IMR-90 (cell line): ENCODE data around the gene IGLON5. TPM values are rescaled to one million over a fixed set of nuclear protein-coding genes. Genes with fewer than 3 reads are reported as not detected.
A peak's percentile ranks its signal among the peaks of the same experiment; 100 is the strongest.

Experiments used
- ATAC-seq: fragments of 200-7000 bp; cut with Tn5 transposase; 2 replicates; pipeline ENCODE4 v1.9.1; 2020; ENCODE audit warnings: low read depth, mild to moderate bottlenecking, moderate library complexity
- BruUV-seq: library from RNA; stranded (reverse); fragments of 400-500 nt; replicated peaks from 2 replicates; lab custom pipeline; 2021; lab: Mats Ljungman, UMichigan
- CTCF ChIA-PET: fragments of 300-600 bp; formaldehyde crosslinking; extraction: SDS; loops from one replicate; lab custom pipeline; 2021; ENCODE audit warnings: antibody characterized with exemption; lab: Yijun Ruan, JAX
- POLR2A ChIA-PET: fragments of 300-600 bp; sonication (Branson Sonifier 250); formaldehyde crosslinking; loops from one replicate; lab custom pipeline; 2022; ENCODE audit warnings: antibody characterized with exemption; ENCODE audit not compliant: unreplicated experiment; lab: Charles Lee
- DNase-seq: peaks from one replicate; pipeline ENCODE4 v3.0.0; 2013
- H2AFZ ChIP-seq: replicated peaks from 2 replicates; pipeline ENCODE3; 2013; ENCODE audit warnings: low read length, mild to moderate bottlenecking; ENCODE audit not compliant: poor library complexity
- H2AK5ac ChIP-seq: 2 replicates; pipeline ENCODE4 v1.6.1; 2013; ENCODE audit warnings: low read depth, low read length, inconsistent platforms
- H2AK9ac ChIP-seq: replicated peaks from 2 replicates; pipeline ENCODE3; 2013; ENCODE audit warnings: mild to moderate bottlenecking, low read depth, low read length, moderate library complexity; ENCODE audit not compliant: poor library complexity
- H2BK120ac ChIP-seq: 2 replicates; pipeline ENCODE4 v1.6.1; 2013; ENCODE audit warnings: low read depth, low read length, inconsistent platforms
- H2BK15ac ChIP-seq: 3 replicates; pipeline ENCODE4 v1.6.1; 2013; ENCODE audit warnings: low read depth, low read length, inconsistent platforms
- H2BK20ac ChIP-seq: 2 replicates; pipeline ENCODE4 v1.6.1; 2013; ENCODE audit warnings: low read depth, mild to moderate bottlenecking, inconsistent platforms, low read length, moderate library complexity
- H2BK5ac ChIP-seq: 2 replicates; pipeline ENCODE4 v1.6.1; 2013; ENCODE audit warnings: mild to moderate bottlenecking, low read depth, low read length, inconsistent platforms; ENCODE audit not compliant: poor library complexity, severe bottlenecking
- H3K14ac ChIP-seq: replicated peaks from 2 replicates; pipeline ENCODE4 v1.6.1; 2013; ENCODE audit warnings: low read depth, low read length, inconsistent platforms
- H3K18ac ChIP-seq: 2 replicates; pipeline ENCODE4 v1.6.1; 2013; ENCODE audit warnings: low read depth, low read length, control low read depth
- H3K23ac ChIP-seq: 2 replicates; pipeline ENCODE4 v1.6.1; 2013; ENCODE audit warnings: low read depth, low read length, inconsistent platforms
- H3K27ac ChIP-seq: 2 replicates; pipeline ENCODE4 v1.5.1; 2013; ENCODE audit warnings: mild to moderate bottlenecking, control low read depth, low read length; ENCODE audit not compliant: insufficient read depth
- H3K27me3 ChIP-seq: 2 replicates; pipeline ENCODE4 v1.6.1; 2013; ENCODE audit warnings: low read length; ENCODE audit not compliant: control insufficient read depth, insufficient read depth
- H3K36me3 ChIP-seq: 2 replicates; pipeline ENCODE4 v1.6.1; 2013; ENCODE audit warnings: low read length, mixed read lengths; ENCODE audit not compliant: control insufficient read depth, insufficient read depth
- H3K4ac ChIP-seq: 2 replicates; pipeline ENCODE4 v1.6.1; 2013; ENCODE audit warnings: low read depth, low read length, inconsistent platforms
- H3K4me1 ChIP-seq: 2 replicates; pipeline ENCODE4 v1.6.1; 2013; ENCODE audit warnings: low read length, mixed read lengths; ENCODE audit not compliant: control insufficient read depth, insufficient read depth
- H3K4me2 ChIP-seq: 2 replicates; pipeline ENCODE4 v1.6.1; 2013; ENCODE audit warnings: low read depth, mild to moderate bottlenecking, control low read depth, low read length, moderate library complexity
- H3K4me3 ChIP-seq: 2 replicates; pipeline ENCODE4 v1.5.1; 2013; ENCODE audit warnings: low read depth, mild to moderate bottlenecking, control low read depth, low read length, moderate library complexity; ENCODE audit not compliant: insufficient read depth
- H3K56ac ChIP-seq: 2 replicates; pipeline ENCODE4 v1.6.1; 2013; ENCODE audit warnings: low read length, inconsistent platforms; ENCODE audit not compliant: insufficient read depth; ENCODE audit errors: extremely low read depth
- H3K79me1 ChIP-seq, 2 experiments: 2 replicates each; pipeline ENCODE4 v1.6.1; 2013; ENCODE audit warnings: low read length in 2 of 2, inconsistent platforms in 1 of 2, low read depth in 1 of 2
- H3K9ac ChIP-seq: 2 replicates; pipeline ENCODE4 v1.6.1; 2013; ENCODE audit warnings: low read depth, low read length, control low read depth
- H3K9me1 ChIP-seq: 2 replicates; pipeline ENCODE4 v1.6.1; 2013; ENCODE audit warnings: low read length, inconsistent platforms; ENCODE audit not compliant: insufficient read depth
- H3K9me3 ChIP-seq: 2 replicates; pipeline ENCODE4 v1.6.1; 2013; ENCODE audit warnings: low read length; ENCODE audit not compliant: control insufficient read depth, insufficient read depth
- H4K20me1 ChIP-seq: 2 replicates; pipeline ENCODE4 v1.6.1; 2013; ENCODE audit warnings: low read length, inconsistent platforms; ENCODE audit not compliant: insufficient read depth
- H4K5ac ChIP-seq: 2 replicates; pipeline ENCODE4 v1.6.1; 2013; ENCODE audit warnings: mild to moderate bottlenecking, low read depth, low read length, control low read depth
- H4K8ac ChIP-seq, 2 experiments: 2 replicates each; pipeline ENCODE4 v1.6.1; 2013; ENCODE audit warnings: low read depth in 2 of 2, low read length in 2 of 2, control low read depth in 1 of 2, inconsistent platforms in 1 of 2
- H4K91ac ChIP-seq: 2 replicates; pipeline ENCODE4 v1.6.1; 2013; ENCODE audit warnings: low read depth, low read length, inconsistent platforms; ENCODE audit not compliant: insufficient read depth
- BHLHE40 ChIP-seq: fragments of 150-350 bp; IDR thresholded peaks from 2 replicates; pipeline ENCODE4 v1.6.1; 2016; ENCODE audit warnings: mild to moderate bottlenecking, low read depth, low read length
- CEBPB ChIP-seq: IDR thresholded peaks from 2 replicates; pipeline ENCODE4 v1.6.1; 2012; ENCODE audit warnings: low read depth, low read length, improper control_type of control experiment
- CHD1 ChIP-seq: IDR thresholded peaks from 2 replicates; pipeline ENCODE4 v1.6.1; 2012; ENCODE audit warnings: low read depth, low read length, improper control_type of control experiment
- FOS ChIP-seq: fragments of 150-350 bp; IDR thresholded peaks from 2 replicates; pipeline ENCODE4 v1.6.1; 2016; ENCODE audit warnings: low read depth, low read length
- MAFK ChIP-seq: IDR thresholded peaks from 2 replicates; pipeline ENCODE4 v1.6.1; 2012; ENCODE audit warnings: low read depth, low read length, improper control_type of control experiment
- MAZ ChIP-seq: IDR thresholded peaks from 2 replicates; pipeline ENCODE4 v1.6.1; 2012; ENCODE audit warnings: low read depth, mild to moderate bottlenecking, low read length, improper control_type of control experiment, moderate library complexity, borderline replicate concordance
- NFE2L2 ChIP-seq: fragments of 150-350 bp; IDR thresholded peaks from 2 replicates; pipeline ENCODE4 v1.6.1; 2016; ENCODE audit warnings: low read depth, mild to moderate bottlenecking, low read length
- RCOR1 ChIP-seq: IDR thresholded peaks from 2 replicates; pipeline ENCODE4 v1.6.1; 2012; ENCODE audit warnings: mild to moderate bottlenecking, low read length, improper control_type of control experiment; ENCODE audit not compliant: insufficient replicate concordance
- RFX5 ChIP-seq: IDR thresholded peaks from 2 replicates; pipeline ENCODE4 v1.8.0; 2012; ENCODE audit warnings: low read depth, mild to moderate bottlenecking, low read length, moderate library complexity
- SMC3 ChIP-seq: fragments of 150-350 bp; IDR thresholded peaks from 2 replicates; pipeline ENCODE4 v1.6.1; 2016; ENCODE audit warnings: low read depth, mild to moderate bottlenecking, antibody characterized with exemption, low read length, moderate library complexity
- WGBS, 2 experiments: methylation state at CpG; one replicate each; pipeline versions ENCODE4 v1.1.5 to v1.1.7; 2013; ENCODE audit warnings: missing lambda C conversion rate in 2 of 2; ENCODE audit not compliant: insufficient read length in 1 of 2; ENCODE audit errors: extremely low coverage in 2 of 2; 5-methylcytosine and 5-hydroxymethylcytosine counted together
- dilution Hi-C: fragments of 300-500 bp; cut with HindIII; formaldehyde crosslinking; loops from one replicate; pipeline ENCODE4 v1.14.3; 2018; ENCODE audit warnings: low sequenced_read_pairs; ENCODE audit not compliant: unreplicated experiment
- in situ Hi-C: fragments of 300-500 bp; cut with MboI; formaldehyde crosslinking; loops from 3 replicates; pipeline ENCODE4 v1.14.3; 2019; ENCODE audit warnings: low sequenced_read_pairs, inconsistent platforms, mixed read lengths
- intact Hi-C: fragments of 100-400 bp; cut with micrococcal nuclease; formaldehyde crosslinking; loops from 2 replicates; pipeline ENCODE4 v1.10.0; 2022
- polyA plus RNA-seq, 3 experiments: library from polyadenylated mRNA; depleted of rRNA; stranded (reverse); fragments of >200 nt; gene quantifications; 2 replicates each; pipeline ENCODE4 v1.2.3, GENCODE V29; 2012; ENCODE audit warnings: low replicate concordance in 1 of 3
- total RNA-seq: library from RNA; depleted of rRNA; stranded (reverse); fragments of >200 nt; gene quantifications from 2 replicates; pipeline ENCODE4 v1.2.3, GENCODE V29; 2012
- TF ChIP-seq, protein P1 (sequence below): fragments of 150-350 bp; IDR thresholded peaks from 2 replicates; pipeline ENCODE4 v1.6.1; 2016; ENCODE audit warnings: low read depth, mild to moderate bottlenecking, low read length, moderate library complexity, borderline replicate concordance
- TF ChIP-seq, protein P2 (sequence below): fragments of 150-350 bp; IDR thresholded peaks from 2 replicates; pipeline ENCODE4 v1.6.1; 2017; ENCODE audit warnings: mild to moderate bottlenecking, antibody characterized with exemption, low read length, low read depth
- TF ChIP-seq, protein P3 (sequence below): conservative IDR thresholded peaks from 2 replicates; pipeline ENCODE4 v1.5.1; 2012; ENCODE audit warnings: mild to moderate bottlenecking, low read depth, low read length, improper control_type of control experiment

The IGLON5 gene
- total and polyA plus RNA-seq, 2 of the 4 experiments (the other 2 are of a cell fraction): not detected

DNA sequence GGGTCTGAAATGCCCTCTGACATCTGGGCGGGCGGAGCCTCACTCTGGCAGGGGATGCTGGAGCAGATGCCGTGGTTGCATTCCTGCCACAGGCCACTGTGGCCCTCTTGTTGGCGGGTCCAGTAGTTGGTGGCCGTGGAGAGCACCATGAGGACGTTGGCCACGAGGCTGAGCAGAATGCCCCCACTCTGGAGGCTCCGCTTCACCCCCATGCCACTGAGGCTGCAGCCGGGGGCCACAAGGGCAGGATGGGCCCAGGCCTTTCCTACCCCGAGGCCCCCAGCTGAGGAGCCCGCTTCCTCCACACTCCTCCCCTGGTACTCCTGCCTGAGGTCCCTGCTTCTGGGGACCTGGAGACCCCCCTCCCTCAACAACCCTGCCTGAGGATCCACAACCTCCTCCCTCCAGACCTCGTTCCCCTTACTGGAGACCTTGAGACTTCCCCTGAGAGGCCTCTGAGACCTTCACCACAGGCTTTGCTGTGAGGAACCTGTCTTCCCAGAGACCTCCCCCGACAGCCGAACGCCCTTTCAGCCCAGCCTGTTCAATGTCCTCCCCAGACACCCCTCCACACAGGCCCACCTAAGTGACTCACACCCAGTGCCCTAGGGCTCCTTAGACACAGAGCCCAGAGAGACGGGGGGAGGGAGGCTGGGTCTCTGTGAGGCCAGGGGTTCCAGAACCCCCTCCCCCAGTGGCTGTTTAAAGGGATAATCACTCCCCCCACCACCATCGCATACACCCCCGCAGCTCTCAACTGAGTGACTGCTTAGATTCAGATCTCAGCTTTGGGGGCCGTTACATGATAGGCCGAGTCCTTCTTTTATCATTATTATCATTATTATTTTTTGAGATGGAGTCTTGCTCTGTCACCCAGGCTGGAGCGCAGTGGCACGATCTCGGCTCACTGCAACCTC, 57.2 kb downstream of the IGLON5 start, which contains the start of gene CLDND2:
CLDND2 (minus strand) TSS at position 638 of the 917 bp plus-strand sequence; CDS start at position 212, 426 bp downstream.
- Histone ChIP-seq H3K9ac (peak within 1 kb of the TSS; percentile 91), H2BK5ac (peak within 1 kb of the TSS; percentile 96), H3K4ac (peak within 1 kb of the TSS; percentile 95), H4K5ac (peak within 1 kb of the TSS; percentile 70), H3K27ac (peak within 1 kb of the TSS; percentile 97), H4K91ac (peak within 1 kb of the TSS; percentile 69), H2AK5ac (peak within 1 kb of the TSS; percentile 95), H4K8ac (peak within 1 kb of the TSS; percentile 85 to 93), H3K79me1 (peaks cover 9 to 35% of the 10 kb centered on the region in 2 experiments; a peak in 3 of 4 replicates), H3K4me1 (peaks cover 11% of the 10 kb centered on the region), H3K27me3 (peaks cover 2% of the 10 kb centered on the region; the same call in 1 of the 2 replicates), H3K23ac (peak within 1 kb of the TSS; percentile 78; the same call in 1 of the 2 replicates), H3K4me2 (peak within 1 kb of the TSS; percentile 72), H2BK120ac (peak within 1 kb of the TSS; percentile 64; the same call in 1 of the 2 replicates), H2AFZ (peak within 1 kb of the TSS; percentile 100), H3K14ac (peak within 1 kb of the TSS; percentile 84), H3K36me3 (no peaks in the 10 kb centered on the region), H3K9me3 (no peaks in the 10 kb centered on the region), H2BK20ac (peak within 1 kb of the TSS; percentile 20; the same call in 1 of the 2 replicates), H3K18ac (peak within 1 kb of the TSS; percentile 81), H4K20me1 (no peaks in the 10 kb centered on the region), H3K4me3 (peak within 1 kb of the TSS; percentile 84), H2BK15ac (no peak within 1 kb of the TSS; the same call in 2 of the 3 replicates), H2AK9ac (peak within 1 kb of the TSS; percentile 98), H3K9me1 (peaks cover 12% of the 10 kb centered on the region), H3K56ac (peak within 1 kb of the TSS; percentile 76)
- intact Hi-C loops: no loop called here
- 20% methylated on average over 3 of the region's 23 CpGs; no CpG with 5 or more reads in 1 of the 2 experiments for WGBS, 2 experiments
- in situ Hi-C loops: no loop called here
- BruUV-seq: no TSS peak
- no peak for DNase-seq
- dilution Hi-C loops: no loop called here
- no peak for ATAC-seq
- POLR2A ChIA-PET: interaction anchor here (1.0 kb wide), 2 partner anchors 18 to 320 kb away, joined by 3 read pairs; no protein-coding TSS in a partner anchor
- CTCF ChIA-PET: no interaction called here
- no peak for TF ChIP-seq FOS
- TF ChIP-seq BHLHE40: no peak
- TF ChIP-seq NFE2L2: no peak
- TF ChIP-seq, protein P1, sequence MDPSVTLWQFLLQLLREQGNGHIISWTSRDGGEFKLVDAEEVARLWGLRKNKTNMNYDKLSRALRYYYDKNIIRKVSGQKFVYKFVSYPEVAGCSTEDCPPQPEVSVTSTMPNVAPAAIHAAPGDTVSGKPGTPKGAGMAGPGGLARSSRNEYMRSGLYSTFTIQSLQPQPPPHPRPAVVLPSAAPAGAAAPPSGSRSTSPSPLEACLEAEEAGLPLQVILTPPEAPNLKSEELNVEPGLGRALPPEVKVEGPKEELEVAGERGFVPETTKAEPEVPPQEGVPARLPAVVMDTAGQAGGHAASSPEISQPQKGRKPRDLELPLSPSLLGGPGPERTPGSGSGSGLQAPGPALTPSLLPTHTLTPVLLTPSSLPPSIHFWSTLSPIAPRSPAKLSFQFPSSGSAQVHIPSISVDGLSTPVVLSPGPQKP: no peak
- no peak for TF ChIP-seq CHD1
- TF ChIP-seq CEBPB: no peak
- TF ChIP-seq, protein P2, sequence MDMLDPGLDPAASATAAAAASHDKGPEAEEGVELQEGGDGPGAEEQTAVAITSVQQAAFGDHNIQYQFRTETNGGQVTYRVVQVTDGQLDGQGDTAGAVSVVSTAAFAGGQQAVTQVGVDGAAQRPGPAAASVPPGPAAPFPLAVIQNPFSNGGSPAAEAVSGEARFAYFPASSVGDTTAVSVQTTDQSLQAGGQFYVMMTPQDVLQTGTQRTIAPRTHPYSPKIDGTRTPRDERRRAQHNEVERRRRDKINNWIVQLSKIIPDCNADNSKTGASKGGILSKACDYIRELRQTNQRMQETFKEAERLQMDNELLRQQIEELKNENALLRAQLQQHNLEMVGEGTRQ: no peak
- TF ChIP-seq RCOR1: no peak
- no peak for TF ChIP-seq SMC3
- no peak for TF ChIP-seq RFX5
- no peak for TF ChIP-seq MAZ
- TF ChIP-seq MAFK: no peak
- TF ChIP-seq, protein P3, sequence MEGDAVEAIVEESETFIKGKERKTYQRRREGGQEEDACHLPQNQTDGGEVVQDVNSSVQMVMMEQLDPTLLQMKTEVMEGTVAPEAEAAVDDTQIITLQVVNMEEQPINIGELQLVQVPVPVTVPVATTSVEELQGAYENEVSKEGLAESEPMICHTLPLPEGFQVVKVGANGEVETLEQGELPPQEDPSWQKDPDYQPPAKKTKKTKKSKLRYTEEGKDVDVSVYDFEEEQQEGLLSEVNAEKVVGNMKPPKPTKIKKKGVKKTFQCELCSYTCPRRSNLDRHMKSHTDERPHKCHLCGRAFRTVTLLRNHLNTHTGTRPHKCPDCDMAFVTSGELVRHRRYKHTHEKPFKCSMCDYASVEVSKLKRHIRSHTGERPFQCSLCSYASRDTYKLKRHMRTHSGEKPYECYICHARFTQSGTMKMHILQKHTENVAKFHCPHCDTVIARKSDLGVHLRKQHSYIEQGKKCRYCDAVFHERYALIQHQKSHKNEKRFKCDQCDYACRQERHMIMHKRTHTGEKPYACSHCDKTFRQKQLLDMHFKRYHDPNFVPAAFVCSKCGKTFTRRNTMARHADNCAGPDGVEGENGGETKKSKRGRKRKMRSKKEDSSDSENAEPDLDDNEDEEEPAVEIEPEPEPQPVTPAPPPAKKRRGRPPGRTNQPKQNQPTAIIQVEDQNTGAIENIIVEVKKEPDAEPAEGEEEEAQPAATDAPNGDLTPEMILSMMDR: no peak
